Astrocyte (in vitro differentiated cells and primary cell): ENCODE results near the gene SERHL2.

Source experiments
- EZH2 ChIP-seq: IDR thresholded peaks from 2 replicates; pipeline ENCODE4 v1.6.1; 2012; ENCODE audit warnings: mild to moderate bottlenecking, low read length, inconsistent platforms; ENCODE audit not compliant: insufficient read depth
- TF ChIP-seq, protein P1 (sequence below): IDR thresholded peaks from 2 replicates; pipeline ENCODE4 v1.5.1; 2011; ENCODE audit warnings: low read depth, mild to moderate bottlenecking, inconsistent platforms, low read length, moderate library complexity; ENCODE audit not compliant: insufficient read depth

DNA sequence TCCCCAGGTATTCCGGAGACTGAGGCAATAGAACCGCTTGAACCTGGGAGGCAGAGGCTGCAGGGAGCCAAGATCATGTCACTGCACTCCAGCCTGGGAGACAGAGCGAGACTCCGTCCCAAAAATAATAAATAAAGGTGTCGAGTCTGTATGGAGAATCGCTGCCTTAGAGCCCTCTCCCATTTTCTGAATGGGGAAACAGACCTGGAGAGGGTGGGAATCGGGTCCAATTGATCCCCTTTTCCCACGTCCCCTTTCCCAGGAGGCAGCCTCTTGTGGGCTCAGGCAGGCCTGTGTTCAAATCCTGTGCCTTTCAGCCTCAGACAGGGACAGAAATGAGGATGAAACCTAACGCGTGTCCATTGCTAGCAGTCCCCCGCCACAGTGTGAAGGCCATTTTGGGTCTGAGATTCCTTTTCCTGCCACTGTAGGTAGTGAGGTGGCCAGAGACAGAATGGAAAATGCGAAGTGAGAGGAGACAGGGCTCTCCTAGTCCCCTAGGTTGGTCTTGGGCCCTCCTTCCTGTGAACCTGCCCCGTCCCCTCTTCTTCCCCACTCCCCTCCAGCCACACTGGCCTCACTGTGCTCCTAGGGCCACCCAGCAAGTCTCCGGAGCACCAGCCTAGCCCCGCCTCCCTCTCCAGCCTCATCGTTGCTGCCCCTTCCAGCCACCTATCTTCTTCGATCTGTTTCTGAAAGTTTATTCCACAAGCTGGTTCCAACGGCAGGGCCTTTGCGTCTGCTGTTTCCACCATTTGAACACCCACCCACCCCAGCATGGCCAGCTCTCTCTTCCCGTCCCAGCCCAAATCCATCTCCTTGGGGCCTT is 63.6 kb downstream of the SERHL2 start:
- TF ChIP-seq, protein P1, sequence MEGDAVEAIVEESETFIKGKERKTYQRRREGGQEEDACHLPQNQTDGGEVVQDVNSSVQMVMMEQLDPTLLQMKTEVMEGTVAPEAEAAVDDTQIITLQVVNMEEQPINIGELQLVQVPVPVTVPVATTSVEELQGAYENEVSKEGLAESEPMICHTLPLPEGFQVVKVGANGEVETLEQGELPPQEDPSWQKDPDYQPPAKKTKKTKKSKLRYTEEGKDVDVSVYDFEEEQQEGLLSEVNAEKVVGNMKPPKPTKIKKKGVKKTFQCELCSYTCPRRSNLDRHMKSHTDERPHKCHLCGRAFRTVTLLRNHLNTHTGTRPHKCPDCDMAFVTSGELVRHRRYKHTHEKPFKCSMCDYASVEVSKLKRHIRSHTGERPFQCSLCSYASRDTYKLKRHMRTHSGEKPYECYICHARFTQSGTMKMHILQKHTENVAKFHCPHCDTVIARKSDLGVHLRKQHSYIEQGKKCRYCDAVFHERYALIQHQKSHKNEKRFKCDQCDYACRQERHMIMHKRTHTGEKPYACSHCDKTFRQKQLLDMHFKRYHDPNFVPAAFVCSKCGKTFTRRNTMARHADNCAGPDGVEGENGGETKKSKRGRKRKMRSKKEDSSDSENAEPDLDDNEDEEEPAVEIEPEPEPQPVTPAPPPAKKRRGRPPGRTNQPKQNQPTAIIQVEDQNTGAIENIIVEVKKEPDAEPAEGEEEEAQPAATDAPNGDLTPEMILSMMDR: no peak
- no peak for TF ChIP-seq EZH2
